Ramos (cell line): ENCODE data around the gene CATSPERE.

Source experiments
- in situ Hi-C: fragments of 300-500 bp; cut with MboI; formaldehyde crosslinking; loops from one replicate; pipeline ENCODE4 v1.14.3; 2022; ENCODE audit warnings: low sequenced_read_pairs; ENCODE audit not compliant: unreplicated experiment

CATSPERE gene

GRCh38 chr1:244614113-244614836, 153.2 kb downstream of the CATSPERE start:
- in situ Hi-C loops, result no loop called here

GRCh38 chr1:244614879-244615278, 153.8 kb downstream of the CATSPERE start:
- in situ Hi-C loops, result no loop called here

GRCh38 chr1:244615301-244615700, 154.2 kb downstream of the CATSPERE start:
- in situ Hi-C loops, result no loop called here

GRCh38 chr1:244626709-244627108, 165.6 kb downstream of the CATSPERE start:
- in situ Hi-C loops, result no loop called here

GRCh38 chr1:244628789-244629188, 167.7 kb downstream of the CATSPERE start:
- in situ Hi-C loops, result no loop called here

GRCh38 chr1:244633140-244633539, 172.1 kb downstream of the CATSPERE start:
- in situ Hi-C loops, result no loop called here

- in situ Hi-C loops, result no loop called here
These were observed 173.5 kb downstream of the CATSPERE start for GRCh38 chr1:244634546-244634945.

- in situ Hi-C loops, result no loop called here
These were observed 175.6 kb downstream of the CATSPERE start for GRCh38 chr1:244636488-244637259.

- in situ Hi-C loops, result no loop called here
These were observed 178.5 kb downstream of the CATSPERE start for GRCh38 chr1:244639561-244639960.

- in situ Hi-C loops, result no loop called here
These were observed 179.8 kb downstream of the CATSPERE start for GRCh38 chr1:244640917-244641316.

- in situ Hi-C loops, result no loop called here
These were observed 181.5 kb downstream of the CATSPERE start for GRCh38 chr1:244642526-244642925.

GRCh38 chr1:244642988-244643387, 181.9 kb downstream of the CATSPERE start:
- in situ Hi-C loops, result no loop called here

- in situ Hi-C loops, result no loop called here
These were observed 184.3 kb downstream of the CATSPERE start for GRCh38 chr1:244645414-244645813.

GRCh38 chr1:244645890-244646289, 184.8 kb downstream of the CATSPERE start:
- in situ Hi-C loops, result no loop called here

- in situ Hi-C loops, result no loop called here
These were observed 186.7 kb downstream of the CATSPERE start for GRCh38 chr1:244647819-244648218.

GRCh38 chr1:244651956-244652622, 191.0 kb downstream of the CATSPERE start:
- in situ Hi-C loops, result loop anchor here (10.0 kb wide), 1 partner anchor 197 kb away; the partner anchor contains the start of gene ADSS2

GRCh38 chr1:244652623-244653438, 191.8 kb downstream of the CATSPERE start, which contains the start of gene DESI2:
DESI2 (plus strand) TSS chr1:244653126; CDS start chr1:244653314, 188 bp downstream.
- in situ Hi-C loops, result loop anchor here (10.0 kb wide), 1 partner anchor 198 kb away; the partner anchor contains the start of gene ADSS2

GRCh38 chr1:244653439-244654107, 192.5 kb downstream of the CATSPERE start:
- in situ Hi-C loops, result loop anchor here (10.0 kb wide), 1 partner anchor 199 kb away; the partner anchor contains the start of gene ADSS2
